NCI-H524 treated with DMSO at 0.1 percent for 48 hours (cell line): ENCODE data around the gene GAGE12F.
"Not testable (repeated sequence)": the region's sequence is repeated elsewhere in the genome, so short reads cannot be mapped to it uniquely, and the experiment has no call there.

Source experiments
- DNase-seq: peaks from one replicate; lab custom pipeline; 2025; lab: John Stamatoyannopoulos, UW

GAGE12F gene

GRCh38 chrX:49560542-49560941 is at the start of gene GAGE12F:
GAGE12F (plus strand) TSS chrX:49560842; CDS start chrX:49561997, 1,155 bp downstream.
- not testable (repeated sequence) for DNase-seq

GRCh38 chrX:49531877-49532276 is 28.8 kb upstream of the GAGE12F start, which contains the start of gene GAGE12C:
GAGE12C (plus strand) TSS chrX:49532177; CDS start chrX:49533332, 1,155 bp downstream.
- DNase-seq, result not testable (repeated sequence)

GRCh38 chrX:49541433-49541832 is 19.2 kb upstream of the GAGE12F start, which contains the start of gene GAGE12D:
GAGE12D (plus strand) TSS chrX:49541733; CDS start chrX:49542888, 1,155 bp downstream.
- not testable (repeated sequence) for DNase-seq

GRCh38 chrX:49550989-49551388 is 9.7 kb upstream of the GAGE12F start, which contains the start of gene GAGE12E:
GAGE12E (plus strand) TSS chrX:49551289; CDS start chrX:49552444, 1,155 bp downstream.
- not testable (repeated sequence) for DNase-seq

GRCh38 chrX:49568728-49569127 is 8.1 kb downstream of the GAGE12F start:
- not testable (repeated sequence) for DNase-seq

- DNase-seq, result not testable (repeated sequence)
Observed at GRCh38 chrX:49569152-49569551, 8.5 kb downstream of the GAGE12F start.

- not testable (repeated sequence) for DNase-seq
Observed at GRCh38 chrX:49570100-49570499, 9.5 kb downstream of the GAGE12F start, which contains the start of gene GAGE12G. GAGE12G (plus strand) TSS chrX:49570400; CDS start chrX:49571555, 1,155 bp downstream.

- DNase-seq, result not testable (repeated sequence)
Observed at GRCh38 chrX:49579649-49580048, 19.0 kb downstream of the GAGE12F start, which contains the start of gene GAGE12H. GAGE12H (plus strand) TSS chrX:49579949; CDS start chrX:49581104, 1,155 bp downstream.

GRCh38 chrX:49589196-49589595 is 28.6 kb downstream of the GAGE12F start, which contains the start of gene GAGE2A:
GAGE2A (plus strand) TSS chrX:49589496; CDS start chrX:49590651, 1,155 bp downstream.
- DNase-seq, result not testable (repeated sequence)

GRCh38 chrX:49589769-49590478 is 29.3 kb downstream of the GAGE12F start:
- not testable (repeated sequence) for DNase-seq

GRCh38 chrX:49590488-49590887 is 29.8 kb downstream of the GAGE12F start:
- DNase-seq, result not testable (repeated sequence)

GRCh38 chrX:49598720-49599119 is 38.1 kb downstream of the GAGE12F start, which contains the start of gene GAGE1:
GAGE1 (plus strand) TSS chrX:49599020; CDS start chrX:49600175, 1,155 bp downstream.
- DNase-seq, result not testable (repeated sequence)

- DNase-seq, result no peak
Observed at GRCh38 chrX:49610718-49611310, 50.2 kb downstream of the GAGE12F start.
